ENCODE data around the gene MTFR2.

MTFR2 gene

DNA sequence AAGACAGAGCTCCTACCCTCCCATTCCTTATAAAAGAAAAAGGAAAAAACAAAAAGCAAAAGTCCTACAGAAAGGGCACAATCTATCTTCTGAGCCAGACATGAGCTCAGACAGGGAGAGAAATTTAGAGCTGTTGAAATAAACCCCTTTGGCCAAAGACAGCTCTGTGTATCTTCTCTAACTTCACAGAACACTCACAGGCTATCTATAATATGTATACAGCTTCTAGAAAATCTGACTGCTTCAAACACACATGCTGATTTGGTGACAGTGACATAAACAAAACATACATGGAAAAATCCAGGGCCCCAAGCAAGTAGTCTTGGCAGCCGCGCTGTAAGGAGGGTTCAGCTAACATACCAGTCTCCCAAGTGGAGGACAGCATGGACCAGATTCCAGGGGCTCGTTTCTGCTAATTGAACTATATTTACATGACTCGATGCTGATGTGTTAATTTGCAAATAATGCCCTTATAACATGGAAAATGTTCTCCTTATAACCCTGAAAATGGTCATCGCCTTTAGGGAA lies 37.0 kb downstream of the MTFR2 start:
- in situ Hi-C loops (cut with HindIII; ENCODE audit: low sequenced_read_pairs): no loop called here

DNA sequence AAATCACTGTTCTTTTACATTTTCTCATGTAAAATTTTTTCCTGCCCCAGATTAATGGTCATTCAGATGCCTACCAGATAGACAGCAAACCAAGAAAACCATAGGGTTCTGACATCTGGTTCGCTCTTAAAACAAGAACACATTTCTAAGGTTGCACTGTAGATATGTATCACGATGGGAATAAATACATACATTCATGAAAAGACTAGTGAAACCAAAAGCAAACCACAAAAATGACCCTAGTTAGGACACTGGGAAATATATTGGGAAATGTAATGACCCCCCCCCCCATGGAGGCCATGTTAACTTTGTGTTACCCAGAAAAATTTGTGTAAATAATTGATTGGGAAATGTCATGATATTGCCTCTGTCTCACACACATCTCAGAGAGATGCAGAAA lies 37.5 kb downstream of the MTFR2 start:
- DNase-seq (ENCODE audit: low read depth, low spot score): no peak
- TF ChIP-seq, protein P1, sequence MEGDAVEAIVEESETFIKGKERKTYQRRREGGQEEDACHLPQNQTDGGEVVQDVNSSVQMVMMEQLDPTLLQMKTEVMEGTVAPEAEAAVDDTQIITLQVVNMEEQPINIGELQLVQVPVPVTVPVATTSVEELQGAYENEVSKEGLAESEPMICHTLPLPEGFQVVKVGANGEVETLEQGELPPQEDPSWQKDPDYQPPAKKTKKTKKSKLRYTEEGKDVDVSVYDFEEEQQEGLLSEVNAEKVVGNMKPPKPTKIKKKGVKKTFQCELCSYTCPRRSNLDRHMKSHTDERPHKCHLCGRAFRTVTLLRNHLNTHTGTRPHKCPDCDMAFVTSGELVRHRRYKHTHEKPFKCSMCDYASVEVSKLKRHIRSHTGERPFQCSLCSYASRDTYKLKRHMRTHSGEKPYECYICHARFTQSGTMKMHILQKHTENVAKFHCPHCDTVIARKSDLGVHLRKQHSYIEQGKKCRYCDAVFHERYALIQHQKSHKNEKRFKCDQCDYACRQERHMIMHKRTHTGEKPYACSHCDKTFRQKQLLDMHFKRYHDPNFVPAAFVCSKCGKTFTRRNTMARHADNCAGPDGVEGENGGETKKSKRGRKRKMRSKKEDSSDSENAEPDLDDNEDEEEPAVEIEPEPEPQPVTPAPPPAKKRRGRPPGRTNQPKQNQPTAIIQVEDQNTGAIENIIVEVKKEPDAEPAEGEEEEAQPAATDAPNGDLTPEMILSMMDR (IDR thresholded peaks at IDR 0.05; ENCODE audit: low read depth, low read length): no peak
- in situ Hi-C loops (cut with HindIII; ENCODE audit: low sequenced_read_pairs): no loop called here
- no peak overlapping the region for H3K4me3 ChIP-seq (ENCODE audit: low read depth, low read length)

More for the DNA sequence above, 37.0 kb downstream of the MTFR2 start:
- no peak overlapping the region for H3K4me3 ChIP-seq (ENCODE audit: low read depth, low read length)
- no peak for DNase-seq (ENCODE audit: low read depth, low spot score)
- TF ChIP-seq, protein P1 (IDR thresholded peaks at IDR 0.05; ENCODE audit: low read depth, low read length): no peak

DNA sequence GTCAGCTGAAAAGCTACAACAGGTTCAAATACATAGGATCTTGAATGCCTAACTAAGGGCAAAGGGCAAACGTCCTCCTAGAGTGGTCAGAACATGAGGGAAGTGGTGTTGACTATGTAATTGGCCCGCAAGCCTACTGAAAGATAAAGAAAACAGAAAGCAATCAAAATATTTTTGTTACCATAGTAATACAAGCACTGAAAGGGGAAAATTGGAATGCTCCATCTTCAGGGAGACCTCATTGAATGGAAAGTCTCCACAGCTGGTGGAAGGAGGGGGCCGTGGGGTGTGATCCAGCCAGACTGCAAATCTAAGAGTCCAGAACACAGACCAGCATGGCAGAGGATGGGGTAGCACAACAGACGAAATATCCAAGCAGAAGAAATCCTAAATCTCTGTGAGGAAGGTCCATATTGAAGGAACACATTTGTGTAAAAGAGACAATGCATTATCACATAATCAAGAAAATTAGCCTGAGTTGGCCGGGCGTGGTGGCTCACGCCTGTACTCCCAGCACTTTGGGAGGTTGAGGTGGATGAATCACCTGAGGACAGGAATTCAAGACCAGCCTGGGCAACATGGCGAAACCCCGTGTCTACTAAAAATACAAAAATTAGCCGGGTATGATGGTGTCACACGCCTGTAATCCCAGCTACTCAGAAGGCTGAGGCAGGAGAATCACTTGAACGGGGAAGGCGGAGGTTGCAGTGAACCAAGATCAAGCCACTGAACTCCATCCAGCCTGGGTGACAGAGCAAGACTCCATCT lies 39.5 kb downstream of the MTFR2 start:
- DNase-seq (ENCODE audit: low read depth, low spot score): no peak
- TF ChIP-seq, protein P1 (IDR thresholded peaks at IDR 0.05; ENCODE audit: low read depth, low read length): no peak
- H3K4me3 ChIP-seq (ENCODE audit: low read depth, low read length): no peak overlapping the region
- in situ Hi-C loops (cut with HindIII; ENCODE audit: low sequenced_read_pairs): no loop called here

DNA sequence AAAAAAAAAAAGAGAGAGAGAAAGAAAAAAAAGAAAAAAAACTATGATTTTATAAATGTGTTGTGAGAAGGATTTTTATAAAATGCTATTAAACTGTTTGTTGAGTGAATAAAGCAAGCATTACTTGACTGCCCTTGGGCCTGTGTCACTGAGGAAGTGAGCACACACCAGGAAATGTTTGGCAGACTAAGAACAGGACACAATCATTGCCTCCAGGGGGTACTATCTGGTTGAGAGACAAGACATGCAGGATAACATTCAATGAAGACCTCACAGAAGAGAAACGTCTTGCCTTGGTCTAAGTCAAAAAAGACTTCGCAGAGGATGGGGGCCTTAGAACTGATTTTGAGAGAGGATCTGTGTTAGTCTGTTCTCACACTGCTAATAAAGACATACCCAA lies 40.6 kb downstream of the MTFR2 start:
- DNase-seq (ENCODE audit: low read depth, low spot score): no peak
- TF ChIP-seq, protein P1 (IDR thresholded peaks at IDR 0.05; ENCODE audit: low read depth, low read length): no peak
- in situ Hi-C loops (cut with HindIII; ENCODE audit: low sequenced_read_pairs): no loop called here
- H3K4me3 ChIP-seq (ENCODE audit: low read depth, low read length): no peak overlapping the region

DNA sequence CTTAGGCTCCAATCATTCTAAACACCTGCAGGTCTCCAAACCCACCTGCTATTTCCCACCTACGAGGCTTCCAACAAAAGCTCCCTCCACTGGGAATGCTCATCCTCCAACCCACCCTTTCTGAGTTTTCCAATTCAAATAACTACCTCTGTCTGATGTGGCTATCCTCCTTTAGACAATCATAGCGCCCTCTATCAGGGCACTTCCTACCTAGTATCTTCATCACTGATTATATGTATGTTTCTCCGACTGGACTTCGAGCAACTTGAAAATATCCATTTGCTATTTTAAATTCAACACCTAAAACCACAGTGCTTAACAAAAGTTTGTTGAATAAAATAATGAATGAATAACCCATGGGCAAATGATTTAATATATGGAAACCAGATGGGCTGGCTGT lies 41.3 kb downstream of the MTFR2 start:
- TF ChIP-seq, protein P1 (IDR thresholded peaks at IDR 0.05; ENCODE audit: low read depth, low read length): peak; percentile 9
- no peak for DNase-seq (ENCODE audit: low read depth, low spot score)
- in situ Hi-C loops (cut with HindIII; ENCODE audit: low sequenced_read_pairs): no loop called here
- no peak overlapping the region for H3K4me3 ChIP-seq (ENCODE audit: low read depth, low read length)

DNA sequence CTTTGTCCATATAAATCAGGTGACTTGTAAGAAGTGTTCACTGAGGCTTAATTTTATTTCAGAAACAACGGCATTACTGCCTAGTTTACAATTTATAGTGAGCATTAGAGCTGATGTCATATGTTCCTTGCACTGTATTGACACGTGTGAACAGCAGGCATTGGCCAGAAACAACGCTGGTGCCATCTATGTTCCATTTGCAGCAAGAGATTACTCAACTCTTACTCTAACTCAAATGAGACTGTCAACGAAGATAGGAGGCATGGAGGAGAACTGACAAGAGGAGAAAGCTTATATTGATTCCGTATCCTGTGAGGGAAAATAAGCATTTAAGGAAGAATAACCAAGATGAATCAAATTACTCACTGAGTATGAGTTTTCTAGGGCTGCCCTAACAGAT lies 48.4 kb downstream of the MTFR2 start:
- no peak overlapping the region for H3K4me3 ChIP-seq (ENCODE audit: low read depth, low read length)
- in situ Hi-C loops (cut with HindIII; ENCODE audit: low sequenced_read_pairs): no loop called here
- DNase-seq (ENCODE audit: low read depth, low spot score): peak; percentile 23
- TF ChIP-seq, protein P1 (IDR thresholded peaks at IDR 0.05; ENCODE audit: low read depth, low read length): peak; percentile 7

Measured in astrocyte of the spinal cord (primary cell).